Endothelial cell of umbilical vein (primary cell): ENCODE results near the gene WDPCP. TPM values are rescaled to one million over a fixed set of nuclear protein-coding genes. Genes with fewer than 3 reads are reported as not detected.

Source experiments
- BruUV-seq: library from RNA; stranded (reverse); fragments of 400-500 nt; replicated peaks from 2 replicates; lab custom pipeline; 2021; lab: Mats Ljungman, UMichigan
- CTCF ChIA-PET: fragments of 300-600, 350-600 bp; sonication (Branson Sonifier 250); formaldehyde crosslinking; loops from one replicate; lab custom pipeline; 2021; ENCODE audit warnings: antibody characterized with exemption, inconsistent platforms; lab: Charles Lee
- POLR2A ChIA-PET: fragments of 300-600, 350-600 bp; sonication (Branson Sonifier 250); formaldehyde crosslinking; loops from one replicate; lab custom pipeline; 2021; ENCODE audit warnings: antibody characterized with exemption, inconsistent platforms; lab: Charles Lee
- DNase-seq: peaks from one replicate; pipeline ENCODE4 v3.0.0-alpha.2; 2011; ENCODE audit warnings: low read depth, low spot score
- FAIRE-seq: peaks from 2 replicates; lab custom pipeline; 2011; peaks lifted over from hg19 to GRCh38; lab: Jason Lieb, UNC
- H2AFZ ChIP-seq: 2 replicates; pipeline ENCODE4 v1.6.0; 2012; ENCODE audit warnings: low read depth, low read length, control low read depth, inconsistent platforms
- H3K27ac ChIP-seq: 2 replicates; pipeline ENCODE4 v1.5.1; 2011; ENCODE audit warnings: low read depth, mild to moderate bottlenecking, control low read depth, low read length, moderate library complexity; ENCODE audit not compliant: insufficient read depth
- H3K27me3 ChIP-seq, 2 experiments: 2 replicates each; pipeline versions ENCODE4 v1.6.0 to v1.6.1; 2011; ENCODE audit warnings: low read length in 2 of 2, mixed read lengths in 1 of 2; ENCODE audit not compliant: control insufficient read depth in 2 of 2, insufficient read depth in 2 of 2
- H3K36me3 ChIP-seq, 2 experiments: 2 replicates in 1 of 2; 3 replicates in 1 of 2; pipeline ENCODE4 v1.5.1; 2011; ENCODE audit warnings: low read length in 2 of 2, mild to moderate bottlenecking in 1 of 2, moderate library complexity in 1 of 2; ENCODE audit not compliant: control insufficient read depth in 2 of 2, insufficient read depth in 2 of 2; ENCODE audit errors: extremely low read depth in 1 of 2
- H3K4me1 ChIP-seq: 3 replicates; pipeline ENCODE4 v1.5.1; 2011; ENCODE audit warnings: mild to moderate bottlenecking, low read length; ENCODE audit not compliant: control insufficient read depth, insufficient read depth; ENCODE audit errors: extremely low read depth
- H3K4me2 ChIP-seq: 2 replicates; pipeline ENCODE4 v1.6.1; 2011; ENCODE audit warnings: low read length, control low read depth, mixed read lengths; ENCODE audit not compliant: insufficient read depth
- H3K4me3 ChIP-seq, 3 experiments: fragments of 200-600 bp in 1 of 3; sonication (generic), shearing (Covaris generic) in 1 of 3; replicated peaks in 1 of 3; 2 replicates each; pipeline ENCODE4 v1.5.1; 2011 to 2016; ENCODE audit warnings: control low read depth in 3 of 3, low read length in 3 of 3, mild to moderate bottlenecking in 2 of 3, inconsistent platforms in 1 of 3, low read depth in 1 of 3, moderate library complexity in 1 of 3; ENCODE audit not compliant: insufficient read depth in 1 of 3
- H3K79me2 ChIP-seq: 2 replicates; pipeline ENCODE4 v1.6.0; 2012; ENCODE audit warnings: low read length, inconsistent platforms; ENCODE audit not compliant: control insufficient read depth, insufficient read depth
- H3K9ac ChIP-seq: replicated peaks from 2 replicates; pipeline ENCODE3; 2011; ENCODE audit warnings: low read length, control low read depth; ENCODE audit not compliant: insufficient read depth; ENCODE audit errors: extremely low read depth
- H3K9me1 ChIP-seq: replicated peaks from 3 replicates; pipeline ENCODE4 v1.6.0; 2011; ENCODE audit warnings: mild to moderate bottlenecking, low read length; ENCODE audit not compliant: control insufficient read depth, insufficient read depth; ENCODE audit errors: extremely low read depth
- H3K9me3 ChIP-seq: replicated peaks from 2 replicates; pipeline ENCODE4 v1.5.1; 2012; ENCODE audit warnings: low read length, inconsistent platforms; ENCODE audit not compliant: control insufficient read depth, insufficient read depth
- H4K20me1 ChIP-seq: replicated peaks from 2 replicates; pipeline ENCODE3; 2011; ENCODE audit warnings: mild to moderate bottlenecking, low read length; ENCODE audit not compliant: control insufficient read depth, insufficient read depth; ENCODE audit errors: extremely low read depth
- CTCF ChIP-seq, 2 donors: IDR thresholded peaks; 1 replicate in 1 of 2; 2 replicates in 1 of 2; pipeline ENCODE4 v1.5.1; 2011; ENCODE audit warnings: low read length in 2 of 2, mild to moderate bottlenecking in 2 of 2, moderate library complexity in 2 of 2, control low read depth in 1 of 2, inconsistent platforms in 1 of 2, low read depth in 1 of 2; ENCODE audit not compliant: insufficient read depth in 1 of 2; ENCODE audit errors: extremely low read depth in 1 of 2
- EZH2 ChIP-seq: IDR thresholded peaks from 2 replicates; pipeline ENCODE4 v1.6.1; 2012; ENCODE audit warnings: borderline replicate concordance, low read depth, mild to moderate bottlenecking, moderate library complexity, low read length, inconsistent platforms; ENCODE audit not compliant: severe bottlenecking
- FOS ChIP-seq: IDR thresholded peaks from 2 replicates; pipeline ENCODE4 v1.6.1; 2011; ENCODE audit warnings: mild to moderate bottlenecking, low read length, moderate library complexity, borderline replicate concordance; ENCODE audit not compliant: insufficient read depth
- GATA2 ChIP-seq: IDR thresholded peaks from 2 replicates; pipeline ENCODE4 v1.7.0; 2011; ENCODE audit warnings: low read depth, mild to moderate bottlenecking, moderate library complexity, mixed read lengths, low read length; ENCODE audit not compliant: insufficient read length, insufficient read depth
- JUN ChIP-seq: IDR thresholded peaks from 2 replicates; pipeline ENCODE4 v1.6.1; 2011; ENCODE audit warnings: borderline replicate concordance, low read depth; ENCODE audit not compliant: insufficient read length, insufficient read depth
- MAX ChIP-seq: IDR thresholded peaks from 2 replicates; pipeline ENCODE4 v1.6.1; 2011; ENCODE audit not compliant: insufficient read depth, insufficient read length
- MYC ChIP-seq: IDR thresholded peaks from one replicate; pipeline ENCODE4 v1.6.1; 2011; ENCODE audit warnings: mild to moderate bottlenecking, low read depth, low read length
- POLR2A ChIP-seq: IDR thresholded peaks from 2 replicates; pipeline ENCODE4 v1.6.1; 2012; ENCODE audit warnings: low read depth, mild to moderate bottlenecking, control low read depth, low read length
- POLR2AphosphoS5 ChIP-seq: IDR thresholded peaks from 2 replicates; pipeline ENCODE4 v1.6.1; 2012; ENCODE audit warnings: low read depth, mild to moderate bottlenecking, control low read depth, low read length, moderate library complexity; ENCODE audit not compliant: insufficient read depth
- dilution Hi-C: fragments of 300-500 bp; cut with MboI; formaldehyde crosslinking; loops from one replicate; pipeline ENCODE4 v1.15.0; 2019; ENCODE audit warnings: low sequenced_read_pairs; ENCODE audit not compliant: extremely low pct_ligation_motif_present
- intact Hi-C: fragments of 100-400 bp; cut with micrococcal nuclease; formaldehyde crosslinking; loops from one replicate; pipeline ENCODE4 v1.10.0; 2022
- polyA plus RNA-seq, 4 experiments: library from polyadenylated mRNA; depleted of rRNA in 3 of 4; stranded (reverse) in 3 of 4; unstranded in 1 of 4; fragments of >200 nt; gene quantifications; 2 replicates each; pipeline versions ENCODE4 v1.2.1 to v1.2.3, GENCODE V29; 2011 to 2012; ENCODE audit warnings: missing spikeins in 1 of 4
- total RNA-seq: library from RNA; stranded (reverse); gene quantifications from 2 replicates; pipeline ENCODE4 v1.2.3, GENCODE V29; 2021

WDPCP gene
- total and polyA plus RNA-seq, 2 donors (not counting 3 experiments of a cell fraction or from before 2014, with no cell fraction given): 4.0 to 8.8 TPM

- Histone ChIP-seq H3K9me3 (no peaks in the 10 kb centered on the region), H3K4me1 (no peaks in the 10 kb centered on the region), H3K9ac (no peak overlapping the region), H4K20me1 (no peaks in the 10 kb centered on the region), H3K27me3 (peaks cover 0 to 2% of the 10 kb centered on the region in 2 experiments), H3K4me2 (no peak overlapping the region), H3K9me1 (no peaks in the 10 kb centered on the region), H3K4me3 (no peak overlapping the region), H3K36me3 (no peaks in the 10 kb centered on the region), H3K27ac (no peak overlapping the region), H2AFZ (no peak overlapping the region), H3K79me2 (no peaks in the 10 kb centered on the region)
- CTCF ChIA-PET: no interaction called here
- POLR2A ChIA-PET: no interaction called here
- no peak for DNase-seq
- intact Hi-C loops: no loop called here
- FAIRE-seq: no peak
- BruUV-seq: no TSS peak
- TF ChIP-seq POLR2AphosphoS5 (no peak), MAX (no peak), CTCF (IDR thresholded peaks at IDR 0.05; ENCODE audit: extremely low read depth in 1 of 2, insufficient read depth in 1 of 2, low read depth in 1 of 2, low read length in 2 of 2) (no peak), JUN (no peak), GATA2 (no peak), MYC (no peak), POLR2A (no peak), EZH2 (no peak), FOS (no peak)
- dilution Hi-C loops: no loop called here
Measured at GRCh38 chr2:63631501-63631900, 43.2 kb upstream of the WDPCP start.
